HG03432 (cell line): Measurements from ENCODE around the gene STRADA.
"Not testable (repeated sequence)": the region's sequence is repeated elsewhere in the genome, so short reads cannot be mapped to it uniquely, and the experiment has no call there.

ENCODE experiments used
- ATAC-seq: cut with Tn5 transposase; IDR thresholded peaks from one replicate; pipeline ENCODE4 v1.9.1; 2021; ENCODE audit warnings: mild to moderate bottlenecking, moderate library complexity; ENCODE audit not compliant: unreplicated experiment

Gene STRADA

GRCh38 chr17:63758428-63758827, 16.8 kb upstream of the STRADA start:
- no peak for ATAC-seq

- ATAC-seq: no peak
Observed at GRCh38 chr17:63754046-63754445, 12.4 kb upstream of the STRADA start.

GRCh38 chr17:63753215-63753614, 11.6 kb upstream of the STRADA start:
- no peak for ATAC-seq

GRCh38 chr17:63752707-63753106, 11.1 kb upstream of the STRADA start:
- ATAC-seq: no peak

GRCh38 chr17:63751806-63752205, 10.2 kb upstream of the STRADA start:
- ATAC-seq: no peak

GRCh38 chr17:63741143-63741407, 524 bp downstream of the STRADA start:
- ATAC-seq: peak; percentile 30

GRCh38 chr17:63740464-63741142, 996 bp downstream of the STRADA start:
- ATAC-seq: no peak

- no peak for ATAC-seq
Observed at GRCh38 chr17:63735691-63736090, 5.9 kb downstream of the STRADA start.

GRCh38 chr17:63722403-63722802, 19.2 kb downstream of the STRADA start:
- ATAC-seq: no peak

GRCh38 chr17:63720194-63720593, 21.4 kb downstream of the STRADA start:
- ATAC-seq: not testable (repeated sequence)

GRCh38 chr17:63718988-63719387, 22.6 kb downstream of the STRADA start:
- no peak for ATAC-seq

- no peak for ATAC-seq
Observed at GRCh38 chr17:63716426-63716825, 25.2 kb downstream of the STRADA start.

- no peak for ATAC-seq
Observed at GRCh38 chr17:63714550-63715277, 26.9 kb downstream of the STRADA start.

- ATAC-seq: no peak
Observed at GRCh38 chr17:63709110-63709509, 32.5 kb downstream of the STRADA start.

GRCh38 chr17:63707151-63707550, 34.4 kb downstream of the STRADA start:
- no peak for ATAC-seq

- ATAC-seq: no peak
Observed at GRCh38 chr17:63706336-63707082, 35.1 kb downstream of the STRADA start.

- no peak for ATAC-seq
Observed at GRCh38 chr17:63705657-63706056, 35.9 kb downstream of the STRADA start.

GRCh38 chr17:63704836-63705235, 36.8 kb downstream of the STRADA start:
- ATAC-seq: no peak

GRCh38 chr17:63704259-63704576, 37.4 kb downstream of the STRADA start:
- no peak for ATAC-seq

GRCh38 chr17:63703556-63704258, 37.9 kb downstream of the STRADA start:
- no peak for ATAC-seq

GRCh38 chr17:63703029-63703428, 38.6 kb downstream of the STRADA start:
- ATAC-seq: no peak

- ATAC-seq: no peak
Observed at GRCh38 chr17:63702721-63703015, 38.9 kb downstream of the STRADA start.
